Right lobe of liver (tissue), 6 donors: ENCODE measurements around the gene TCF23. TPM values are rescaled to one million over a fixed set of nuclear protein-coding genes. Genes with fewer than 3 reads are reported as not detected.
A peak's percentile ranks its signal among the peaks of the same experiment; 100 is the strongest.
"Not testable (repeated sequence)": the region's sequence is repeated elsewhere in the genome, so short reads cannot be mapped to it uniquely, and the experiment has no call there.

Experiments
- ATAC-seq, 4 donors: fragments of 200-7000 bp; cut with Tn5 transposase; one replicate each; pipeline ENCODE4 v1.9.1; 2020; ENCODE audit warnings: mild to moderate bottlenecking in 4 of 4, moderate library complexity in 4 of 4
- DNase-seq, 3 donors: peaks; one replicate each; pipeline ENCODE4 v3.0.0-alpha.2; 2020
- H3K27ac ChIP-seq, 3 donors: fragments of 200-600 bp; one replicate each; pipeline ENCODE4 v1.8.0; 2022
- H3K27me3 ChIP-seq, 2 donors: fragments of 200-600 bp; one replicate each; pipeline ENCODE4 v1.8.0; 2022
- H3K36me3 ChIP-seq, 4 donors: fragments of 200-600 bp; sonication (generic) in 1 of 4; one replicate each; pipeline versions ENCODE4 v1.5.1 to v1.8.0; 2017 to 2022; ENCODE audit warnings: control low read depth in 1 of 4
- H3K4me1 ChIP-seq, 4 donors: fragments of 200-600 bp; sonication (generic) in 1 of 4; one replicate each; pipeline versions ENCODE4 v1.5.1 to v1.8.0; 2017 to 2022; ENCODE audit warnings: control low read depth in 1 of 4
- H3K4me3 ChIP-seq, 3 donors: fragments of 200-600 bp; one replicate each; pipeline ENCODE4 v1.8.0; 2022
- H3K9me3 ChIP-seq, 4 donors: fragments of 200-600 bp; sonication (generic) in 1 of 4; one replicate each; pipeline versions ENCODE4 v1.5.1 to v1.8.0; 2017 to 2022; ENCODE audit warnings: control low read depth in 1 of 4
- CTCF ChIP-seq, 4 donors: fragments of 200-600 bp in 3 of 4; fragments of 450-650 bp in 1 of 4; IDR thresholded peaks; one replicate each; pipeline versions ENCODE4 v1.5.1 to v1.8.0; 2016 to 2022; ENCODE audit warnings: antibody characterized with exemption in 4 of 4, mild to moderate bottlenecking in 2 of 4
- POLR2A ChIP-seq: fragments of 450-650 bp; IDR thresholded peaks from one replicate; pipeline ENCODE4 v1.6.1; 2017; ENCODE audit warnings: antibody characterized with exemption, mild to moderate bottlenecking
- WGBS: methylation state at CpG from one replicate; pipeline ENCODE4 v1.1.6; 2018; ENCODE audit warnings: low coverage, low lambda C conversion rate; ENCODE audit not compliant: insufficient coverage; ENCODE audit errors: missing lambda C conversion rate; 5-methylcytosine and 5-hydroxymethylcytosine counted together
- intact Hi-C, 2 donors: fragments of 100-400 bp; cut with DNase I; formaldehyde crosslinking; loops; one replicate each; pipeline versions ENCODE4 v1.11.2 to v1.14.1; 2022
- total RNA-seq, 6 experiments: library from RNA; depleted of rRNA in 2 of 6; stranded (reverse); fragments of >200 nt in 2 of 6; fragmentation: NEBNext Ultra II Directional in 3 of 6; extraction: Animal tissue kit (Norgen Biotek cat#: 25700) in 3 of 6; gene quantifications; one replicate each; pipeline versions ENCODE4 v1.1.0 to v1.2.4, GENCODE V29; 2016 to 2023
- donor health status: DM: no; HTN: yes; CAD: no.
- donor health status: DM: no; HTN: no; CAD: no.
- donor health status: DM: no; HTN: no; CAD: no.
- donor health status: DM: no; HTN: yes; CAD: no.
- donor health status: DM: no; HTN: yes; CAD: no.

Gene TCF23
- total RNA-seq, 6 experiments from 2014 or later, result 0.04 TPM; not detected in 5

- Histone ChIP-seq H3K36me3 (no peaks in the 10 kb centered on the region), H3K9me3 (no peaks in the 10 kb centered on the region), H3K4me3 (no peak overlapping the region), H3K27ac (no peak overlapping the region), H3K4me1 (peaks cover 0 to 9% (median 0%) of the 10 kb centered on the region in 4 donors), H3K27me3 (no peaks in the 10 kb centered on the region)
- DNase-seq, result no peak
- intact Hi-C loops, result no loop called here
- TF ChIP-seq POLR2A, result no peak
- no peak for TF ChIP-seq CTCF (IDR thresholded peaks at IDR 0.05)
- ATAC-seq, result no peak
- WGBS, result 71% methylated on average over 2 of the region's 2 CpGs
Measured at GRCh38 chr2:27115519-27115918, 33.3 kb upstream of the TCF23 start.

GRCh38 chr2:27117995-27118524 lies 30.7 kb upstream of the TCF23 start:
- peak overlapping the region; percentile 20 to 49 (median 38) for H3K4me3 ChIP-seq
- 54% methylated on average over 11 of the region's 14 CpGs for whole genome bisulfite sequencing
- no peak overlapping the region for H3K27ac ChIP-seq
- intact Hi-C loops, result no loop called here
- no peak for TF ChIP-seq CTCF (IDR thresholded peaks at IDR 0.05)
- no peak for TF ChIP-seq POLR2A
- peaks cover 0 to 9% (median 0%) of the 10 kb centered on the region in 4 donors for H3K4me1 ChIP-seq
- no peaks in the 10 kb centered on the region for H3K27me3 ChIP-seq
- no peaks in the 10 kb centered on the region for H3K9me3 ChIP-seq
- no peaks in the 10 kb centered on the region for H3K36me3 ChIP-seq
- ATAC-seq (no peak), DNase-seq (no peak)

- H3K4me3 ChIP-seq, result peak within 1 kb of the TSS; percentile 20 to 49 (median 38)
- peak; percentile 52 to 67 (median 65) for ATAC-seq
- no peak for DNase-seq
- H3K4me1 ChIP-seq, result peaks cover 0 to 9% (median 0%) of the 10 kb centered on the region in 4 donors
- no peak for TF ChIP-seq CTCF (IDR thresholded peaks at IDR 0.05)
- no peak for TF ChIP-seq POLR2A
- H3K36me3 ChIP-seq, result no peaks in the 10 kb centered on the region
- no peaks in the 10 kb centered on the region for H3K9me3 ChIP-seq
- no peaks in the 10 kb centered on the region for H3K27me3 ChIP-seq
- WGBS, result 0% methylated on average over 2 of the region's 84 CpGs
- intact Hi-C loops, result no loop called here
- no peak within 1 kb of the TSS for H3K27ac ChIP-seq
Measured at GRCh38 chr2:27118525-27119329, 30.1 kb upstream of the TCF23 start, which contains the start of gene CGREF1. CGREF1 (minus strand) TSS chr2:27119128; CDS start chr2:27104366, 14,762 bp downstream.

- intact Hi-C loops, H3K36me3 ChIP-seq, ATAC-seq, H3K4me1 ChIP-seq, DNase-seq, H3K9me3 ChIP-seq, H3K27me3 ChIP-seq, H3K27ac ChIP-seq: not testable (repeated sequence)
- peak overlapping the region in 2 of 3 donors; percentile 38 to 49 for H3K4me3 ChIP-seq
- WGBS, result 84% methylated on average over 7 of the region's 8 CpGs
Measured at GRCh38 chr2:27119330-27119670, 29.5 kb upstream of the TCF23 start.

GRCh38 chr2:27121906-27122305 lies 26.9 kb upstream of the TCF23 start:
- no peak for DNase-seq
- TF ChIP-seq CTCF (IDR thresholded peaks at IDR 0.05), result no peak
- TF ChIP-seq POLR2A, result no peak
- ATAC-seq, result no peak
- no peak overlapping the region for H3K4me3 ChIP-seq
- intact Hi-C loops, result no loop called here
- no peak overlapping the region for H3K27ac ChIP-seq
- no peaks in the 10 kb centered on the region for H3K27me3 ChIP-seq
- H3K36me3 ChIP-seq, result no peaks in the 10 kb centered on the region
- 71% methylated on average over 2 of the region's 2 CpGs for WGBS
- no peaks in the 10 kb centered on the region for H3K9me3 ChIP-seq
- H3K4me1 ChIP-seq, result peaks cover 0 to 22% (median 3%) of the 10 kb centered on the region in 4 donors
